ENCODE results near the gene DMRT1.

Gene DMRT1

GRCh38 chr9:971901-972500, 130.5 kb downstream of the DMRT1 start:
- no CpG with 5 or more reads among the region's 42 CpGs for WGBS, 2 donors (ENCODE audit: extremely low coverage in 2 of 2, insufficient read length in 2 of 2, insufficient replicate concordance in 1 of 2)
- H3K4me1 ChIP-seq (ENCODE audit: control insufficient read depth in 2 of 2, insufficient read depth in 1 of 2, low read depth in 1 of 2, low read length in 2 of 2) = peaks cover 0 to 45% of the 10 kb centered on the region in 2 donors
- peak overlapping the region; percentile 66 for H3K4me2 ChIP-seq (ENCODE audit: insufficient read depth, low read length, poor library complexity, severe bottlenecking)

GRCh38 chr9:972501-973294, 131.2 kb downstream of the DMRT1 start:
- Histone ChIP-seq H3K79me1 (ENCODE audit: low read depth, low read length) (peaks cover 1% of the 10 kb centered on the region), H3K9me3 (replicated peaks in 1 of 2; ENCODE audit: control insufficient read depth in 2 of 2, insufficient read depth in 1 of 2, low read depth in 1 of 2, low read length in 2 of 2) (peaks cover 0 to 18% of the 10 kb centered on the region in 2 donors), H3K36me3 (replicated peaks in 1 of 2; ENCODE audit: control insufficient read depth in 2 of 2, insufficient read depth in 2 of 2, low read length in 2 of 2) (no peaks in the 10 kb centered on the region), H3K4me3 (ENCODE audit: low read length in 2 of 2) (peak overlapping the region; percentile 29 to 39), H3K27ac (replicated peaks; ENCODE audit: low read length) (no peak overlapping the region), H2BK5ac (ENCODE audit: low read length) (peak overlapping the region; percentile 69), H2BK15ac (ENCODE audit: low read length) (peak overlapping the region; percentile 76), H3K18ac (ENCODE audit: low read length) (peak overlapping the region; percentile 99), H3K14ac (ENCODE audit: low read length) (peak overlapping the region; percentile 73), H2BK120ac (ENCODE audit: low read depth, low read length) (peak overlapping the region; percentile 92), H3K4me1 (ENCODE audit: control insufficient read depth in 2 of 2, insufficient read depth in 1 of 2, low read depth in 1 of 2, low read length in 2 of 2) (peaks cover 0 to 43% of the 10 kb centered on the region in 2 donors), H4K91ac (ENCODE audit: low read depth, low read length, poor library complexity) (no peak overlapping the region), H2AK5ac (ENCODE audit: low read depth, low read length) (peak overlapping the region; percentile 97), H2BK12ac (ENCODE audit: low read length) (peak overlapping the region; percentile 97), H3K4ac (ENCODE audit: low read length) (peak overlapping the region; percentile 58), H2AFZ (ENCODE audit: low read length) (peak overlapping the region; percentile 93), H4K8ac (ENCODE audit: low read depth, low read length) (peak overlapping the region; percentile 87), H3K4me2 (ENCODE audit: insufficient read depth, low read length, poor library complexity, severe bottlenecking) (peak overlapping the region; percentile 66), H3K23ac (ENCODE audit: low read depth, low read length, poor library complexity) (peak overlapping the region; percentile 94), H3K27me3 (ENCODE audit: control insufficient read depth in 3 of 3, insufficient read depth in 3 of 3, low read depth in 1 of 3, low read length in 3 of 3) (peaks cover 23 to 99% (median 74%) of the 10 kb centered on the region in 3 experiments), H3K9ac (ENCODE audit: low read depth, low read length, poor library complexity) (peak overlapping the region; percentile 47)
- DNase-seq (ENCODE audit: low spot score) = no peak
- WGBS, 2 donors (ENCODE audit: extremely low coverage in 2 of 2, insufficient read length in 2 of 2, insufficient replicate concordance in 1 of 2) = no CpG with 5 or more reads among the region's 68 CpGs

More at GRCh38 chr9:971901-972500, 130.5 kb downstream of the DMRT1 start:
- H4K91ac ChIP-seq (ENCODE audit: low read depth, low read length, poor library complexity) = no peak overlapping the region
- peak overlapping the region; percentile 69 for H2BK5ac ChIP-seq (ENCODE audit: low read length)
- peak overlapping the region; percentile 93 for H2AFZ ChIP-seq (ENCODE audit: low read length)
- peak overlapping the region; percentile 44 for H2BK120ac ChIP-seq (ENCODE audit: low read depth, low read length)
- H3K27ac ChIP-seq (replicated peaks; ENCODE audit: low read length) = peak overlapping the region; percentile 74
- no peak overlapping the region for H2BK12ac ChIP-seq (ENCODE audit: low read length)
- peak overlapping the region; percentile 98 for H3K18ac ChIP-seq (ENCODE audit: low read length)
- peak overlapping the region; percentile 96 for H2BK15ac ChIP-seq (ENCODE audit: low read length)
- no peak overlapping the region for H3K14ac ChIP-seq (ENCODE audit: low read length)
- peak overlapping the region; percentile 86 for H3K9ac ChIP-seq (ENCODE audit: low read depth, low read length, poor library complexity)
- no peak overlapping the region for H2AK5ac ChIP-seq (ENCODE audit: low read depth, low read length)
- peaks cover 17 to 99% (median 67%) of the 10 kb centered on the region in 3 experiments for H3K27me3 ChIP-seq (ENCODE audit: control insufficient read depth in 3 of 3, insufficient read depth in 3 of 3, low read depth in 1 of 3, low read length in 3 of 3)
- H3K9me3 ChIP-seq (replicated peaks in 1 of 2; ENCODE audit: control insufficient read depth in 2 of 2, insufficient read depth in 1 of 2, low read depth in 1 of 2, low read length in 2 of 2) = peaks cover 0 to 18% of the 10 kb centered on the region in 2 donors
- peaks cover 1% of the 10 kb centered on the region for H3K79me1 ChIP-seq (ENCODE audit: low read depth, low read length)
- no peak overlapping the region for H3K23ac ChIP-seq (ENCODE audit: low read depth, low read length, poor library complexity)
- H3K4me3 ChIP-seq (ENCODE audit: low read length in 2 of 2) = peak overlapping the region; percentile 39 to 73
- no peaks in the 10 kb centered on the region for H3K36me3 ChIP-seq (replicated peaks in 1 of 2; ENCODE audit: control insufficient read depth in 2 of 2, insufficient read depth in 2 of 2, low read length in 2 of 2)
- H3K4ac ChIP-seq (ENCODE audit: low read length) = peak overlapping the region; percentile 84
- peak overlapping the region; percentile 82 for H4K8ac ChIP-seq (ENCODE audit: low read depth, low read length)
- DNase-seq (ENCODE audit: low spot score) = peak; percentile 76

- Histone ChIP-seq H2BK12ac (ENCODE audit: low read length) (peak overlapping the region; percentile 50), H2AFZ (ENCODE audit: low read length) (peak overlapping the region; percentile 93), H4K8ac (ENCODE audit: low read depth, low read length) (peak overlapping the region; percentile 23), H3K4me3 (ENCODE audit: low read length in 2 of 2) (no peak overlapping the region), H3K18ac (ENCODE audit: low read length) (peak overlapping the region; percentile 99), H4K91ac (ENCODE audit: low read depth, low read length, poor library complexity) (peak overlapping the region; percentile 22), H2BK120ac (ENCODE audit: low read depth, low read length) (peak overlapping the region; percentile 92), H3K79me1 (ENCODE audit: low read depth, low read length) (peaks cover 1% of the 10 kb centered on the region), H3K36me3 (replicated peaks in 1 of 2; ENCODE audit: control insufficient read depth in 2 of 2, insufficient read depth in 2 of 2, low read length in 2 of 2) (no peaks in the 10 kb centered on the region), H2AK5ac (ENCODE audit: low read depth, low read length) (peak overlapping the region; percentile 97), H3K4ac (ENCODE audit: low read length) (no peak overlapping the region), H3K9me3 (replicated peaks in 1 of 2; ENCODE audit: control insufficient read depth in 2 of 2, insufficient read depth in 1 of 2, low read depth in 1 of 2, low read length in 2 of 2) (peaks cover 0 to 18% of the 10 kb centered on the region in 2 donors), H2BK5ac (ENCODE audit: low read length) (peak overlapping the region; percentile 69), H3K9ac (ENCODE audit: low read depth, low read length, poor library complexity) (peak overlapping the region; percentile 50), H3K23ac (ENCODE audit: low read depth, low read length, poor library complexity) (no peak overlapping the region), H3K4me1 (ENCODE audit: control insufficient read depth in 2 of 2, insufficient read depth in 1 of 2, low read depth in 1 of 2, low read length in 2 of 2) (peaks cover 0 to 43% of the 10 kb centered on the region in 2 donors), H3K14ac (ENCODE audit: low read length) (no peak overlapping the region), H3K4me2 (ENCODE audit: insufficient read depth, low read length, poor library complexity, severe bottlenecking) (peak overlapping the region; percentile 28), H3K27ac (replicated peaks; ENCODE audit: low read length) (peak overlapping the region; percentile 75), H3K27me3 (ENCODE audit: control insufficient read depth in 3 of 3, insufficient read depth in 3 of 3, low read depth in 1 of 3, low read length in 3 of 3) (peaks cover 26 to 99% (median 81%) of the 10 kb centered on the region in 3 experiments), H2BK15ac (ENCODE audit: low read length) (peak overlapping the region; percentile 76)
- no CpG with 5 or more reads among the region's 17 CpGs for WGBS, 2 donors (ENCODE audit: extremely low coverage in 2 of 2, insufficient read length in 2 of 2, insufficient replicate concordance in 1 of 2)
- DNase-seq (ENCODE audit: low spot score) = no peak
Measured at GRCh38 chr9:973295-973834, 131.9 kb downstream of the DMRT1 start.

All from neuronal stem cell (in vitro differentiated cells).